Measurements from ENCODE around the gene MYH3. TPM values are rescaled to one million over a fixed set of nuclear protein-coding genes. Genes with fewer than 3 reads are reported as not detected.

The MYH3 gene
- total RNA-seq, 1 experiment from 2014 or later = 2.9 TPM

GRCh38 chr17:10631048-10631700 is 25.9 kb downstream of the MYH3 start:
- no peak overlapping the region for H3K27ac Mint-ChIP-seq
- H2AK5ac ChIP-seq (ENCODE audit: insufficient read length, low read length) = no peak overlapping the region

More at GRCh38 chr17:10631048-10631700, 25.9 kb downstream of the MYH3 start:
- Mint-ChIP-seq H3K27me3 (ENCODE audit: low read depth) (peaks cover 1% of the 10 kb centered on the region; the same call in 1 of the 2 replicates), H3K4me1 (no peaks in the 10 kb centered on the region), H3K36me3 (ENCODE audit: insufficient read depth in 1 of 3, low read depth in 3 of 3) (peaks cover 5 to 13% (median 12%) of the 10 kb centered on the region in 3 experiments; a peak in 6 of 7 replicates), H3K4me3 (no peak overlapping the region), H3K9me3 (no peaks in the 10 kb centered on the region; a peak in 1 of 5 replicates)
- DNase-seq = peak; percentile 71
- TF ChIP-seq CTCF (conservative IDR thresholded peaks at IDR 0.05) = peak; percentile 88
- H2BK20ac ChIP-seq (ENCODE audit: low read depth, low read length, poor library complexity, severe bottlenecking) = no peak overlapping the region
- H3K9me3 ChIP-seq (ENCODE audit: control insufficient read depth, low read depth, low read length) = no peaks in the 10 kb centered on the region
- H4K8ac ChIP-seq (replicated peaks; ENCODE audit: insufficient read length, low read depth, low read length) = no peak overlapping the region
- no peaks in the 10 kb centered on the region for H3K79me2 ChIP-seq (ENCODE audit: insufficient read depth, low read length)
- H3K4me1 ChIP-seq (ENCODE audit: insufficient read depth, low read length) = no peaks in the 10 kb centered on the region
- no peak overlapping the region for H4K91ac ChIP-seq (ENCODE audit: insufficient read length, low read depth, low read length)
- H4K5ac ChIP-seq (ENCODE audit: insufficient read length, low read depth, low read length) = no peak overlapping the region
- H2AFZ ChIP-seq (ENCODE audit: low read length) = no peak overlapping the region
- H3K79me1 ChIP-seq (ENCODE audit: insufficient read depth, low read depth, low read length, poor library complexity, severe bottlenecking) = no peaks in the 10 kb centered on the region
- no peak overlapping the region for H3K56ac ChIP-seq (ENCODE audit: insufficient read length, low read depth, low read length)
- no peak overlapping the region for H3T11ph ChIP-seq (ENCODE audit: low read length)
- H3K14ac ChIP-seq (ENCODE audit: insufficient read depth, low read length) = no peak overlapping the region
- H2BK120ac ChIP-seq (ENCODE audit: low read depth, low read length, poor library complexity, severe bottlenecking) = no peak overlapping the region
- no peak overlapping the region for H2BK15ac ChIP-seq (ENCODE audit: low read depth, low read length)
- no peak overlapping the region for H2BK5ac ChIP-seq (ENCODE audit: insufficient read length, low read length)
- no peak overlapping the region for H3K27ac ChIP-seq (ENCODE audit: insufficient read length, low read depth, low read length)
- no peaks in the 10 kb centered on the region for H4K20me1 ChIP-seq (ENCODE audit: control insufficient read depth, insufficient read depth, insufficient read length)
- H3K4ac ChIP-seq (ENCODE audit: low read depth, low read length) = no peak overlapping the region
- no peak overlapping the region for H3K23ac ChIP-seq (ENCODE audit: insufficient read length, low read depth, low read length)
- H2BK12ac ChIP-seq (ENCODE audit: insufficient read length, low read depth, low read length) = no peak overlapping the region
- H3K9ac ChIP-seq (ENCODE audit: extremely low read depth, insufficient read length, low read length) = no peak overlapping the region
- no peak overlapping the region for H3K4me2 ChIP-seq (ENCODE audit: insufficient read depth, insufficient read length, low read length)
- H3K18ac ChIP-seq (ENCODE audit: insufficient read length, low read depth, low read length) = no peak overlapping the region
- WGBS (ENCODE audit: extremely low coverage, insufficient read length, low lambda C conversion rate) = no CpG with 5 or more reads among the region's 18 CpGs
- H3K23me2 ChIP-seq (ENCODE audit: insufficient read length, low read depth, low read length, poor library complexity, severe bottlenecking) = no peaks in the 10 kb centered on the region
- no peaks in the 10 kb centered on the region for H3K27me3 ChIP-seq (ENCODE audit: insufficient read depth, low read length)

Data from H9 (cell line).